HEK293 (cell line): ENCODE data around the gene ITGB2.
A peak's percentile ranks its signal among the peaks of the same experiment; 100 is the strongest.

Experiments used
- CTCF ChIA-PET: fragments of 350-600 bp; formaldehyde crosslinking; extraction: SDS; loops from one replicate; lab custom pipeline; 2021; ENCODE audit warnings: antibody characterized with exemption; lab: Yijun Ruan, JAX
- POLR2A ChIA-PET: fragments of 300-600 bp; formaldehyde crosslinking; extraction: SDS; loops from one replicate; lab custom pipeline; 2020; ENCODE audit warnings: antibody characterized with exemption, inconsistent platforms; lab: Yijun Ruan, JAX
- H3K27ac ChIP-seq: fragments of 200-500 bp; sonication (Bioruptor generic); 2 replicates; pipeline ENCODE4 v1.5.1; 2014; ENCODE audit warnings: low read depth, low read length, control low read depth, inconsistent platforms; ENCODE audit errors: extremely low read depth
- H3K36me3 ChIP-seq, 2 experiments: fragments of 200-500 bp in 1 of 2; sonication (Bioruptor generic) in 1 of 2; 1 replicate in 1 of 2; 2 replicates in 1 of 2; pipeline ENCODE4 v1.5.1; 2014 to 2017; ENCODE audit warnings: inconsistent platforms in 2 of 2, low read length in 2 of 2; ENCODE audit not compliant: control insufficient read depth in 2 of 2, insufficient read depth in 1 of 2
- H3K4me1 ChIP-seq: fragments of 200-500 bp; sonication (Bioruptor generic); 2 replicates; pipeline ENCODE4 v1.5.1; 2014; ENCODE audit warnings: mild to moderate bottlenecking, low read length, inconsistent platforms; ENCODE audit not compliant: control insufficient read depth, insufficient read depth
- H3K4me3 ChIP-seq: 2 replicates; pipeline ENCODE4 v1.5.1; 2011; ENCODE audit warnings: low read depth, mild to moderate bottlenecking, control low read depth, low read length, moderate library complexity
- H3K9me3 ChIP-seq: fragments of 200-500 bp; sonication (Bioruptor generic); 2 replicates; pipeline ENCODE4 v1.5.1; 2014; ENCODE audit warnings: low read depth, low read length, inconsistent platforms; ENCODE audit not compliant: control insufficient read depth, insufficient read depth
- KLF8 ChIP-seq: fragments of 450-650 bp; formaldehyde crosslinking; IDR thresholded peaks from 2 replicates; pipeline ENCODE4 v1.5.1; 2016; ENCODE audit warnings: missing biosample characterization, missing genetic modification characterization
- SP7 ChIP-seq: fragments of 450-650 bp; formaldehyde crosslinking; IDR thresholded peaks from 2 replicates; pipeline ENCODE4 v1.5.1; 2016; ENCODE audit warnings: missing biosample characterization, missing genetic modification characterization
- TRIM28 ChIP-seq: IDR thresholded peaks from 2 replicates; pipeline ENCODE4 v1.6.1; 2011; ENCODE audit warnings: low read length, control low read depth, borderline replicate concordance
- WT1 ChIP-seq: fragments of 450-650 bp; formaldehyde crosslinking; IDR thresholded peaks from 2 replicates; pipeline ENCODE4 v1.5.1; 2016; ENCODE audit warnings: missing biosample characterization, missing genetic modification characterization
- ZFP69B ChIP-seq: fragments of 450-650 bp; formaldehyde crosslinking; IDR thresholded peaks from 2 replicates; pipeline ENCODE4 v1.5.1; 2016; ENCODE audit warnings: missing biosample characterization, missing genetic modification characterization
- ZIC2 ChIP-seq: fragments of 450-650 bp; formaldehyde crosslinking; IDR thresholded peaks from 2 replicates; pipeline ENCODE4 v1.5.1; 2016; ENCODE audit warnings: missing biosample characterization, missing genetic modification characterization
- ZNF140 ChIP-seq: fragments of 450-650 bp; formaldehyde crosslinking; IDR thresholded peaks from 2 replicates; pipeline ENCODE4 v1.5.1; 2016; ENCODE audit warnings: missing biosample characterization, missing genetic modification characterization
- ZNF146 ChIP-seq: fragments of 450-650 bp; formaldehyde crosslinking; IDR thresholded peaks from 2 replicates; pipeline ENCODE4 v1.5.1; 2016; ENCODE audit warnings: missing biosample characterization, missing genetic modification characterization
- ZNF184 ChIP-seq: fragments of 450-650 bp; IDR thresholded peaks from 2 replicates; pipeline ENCODE4 v1.5.1; 2018; ENCODE audit warnings: missing biosample characterization, mild to moderate bottlenecking, missing genetic modification characterization
- ZNF266 ChIP-seq: fragments of 450-650 bp; formaldehyde crosslinking; IDR thresholded peaks from 2 replicates; pipeline ENCODE4 v1.5.1; 2016; ENCODE audit warnings: missing biosample characterization, missing genetic modification characterization, low read depth
- ZNF311 ChIP-seq: fragments of 450-650 bp; formaldehyde crosslinking; IDR thresholded peaks from 2 replicates; pipeline ENCODE4 v1.5.1; 2017; ENCODE audit warnings: missing biosample characterization, missing genetic modification characterization, borderline replicate concordance
- ZNF335 ChIP-seq: fragments of 450-650 bp; formaldehyde crosslinking; conservative IDR thresholded peaks from 2 replicates; pipeline ENCODE4 v1.5.1; 2016; ENCODE audit warnings: missing biosample characterization, missing genetic modification characterization
- ZNF341 ChIP-seq: fragments of 450-650 bp; formaldehyde crosslinking; IDR thresholded peaks from 2 replicates; pipeline ENCODE4; 2016; ENCODE audit warnings: low read depth, missing biosample characterization, missing genetic modification characterization
- ZNF488 ChIP-seq: fragments of 450-650 bp; formaldehyde crosslinking; IDR thresholded peaks from 2 replicates; pipeline ENCODE4 v1.5.1; 2016; ENCODE audit warnings: missing biosample characterization, missing genetic modification characterization
- ZNF600 ChIP-seq: fragments of 450-650 bp; formaldehyde crosslinking; IDR thresholded peaks from 2 replicates; pipeline ENCODE4 v1.5.1; 2016; ENCODE audit warnings: missing biosample characterization, missing genetic modification characterization
- ZNF623 ChIP-seq: fragments of 450-650 bp; formaldehyde crosslinking; IDR thresholded peaks from 2 replicates; pipeline ENCODE4 v1.5.1; 2016; ENCODE audit warnings: missing biosample characterization, missing genetic modification characterization
- ZNF629 ChIP-seq: fragments of 450-650 bp; formaldehyde crosslinking; IDR thresholded peaks from 2 replicates; pipeline ENCODE4 v1.5.1; 2017; ENCODE audit warnings: missing biosample characterization, missing genetic modification characterization
- ZNF639 ChIP-seq: fragments of 450-650 bp; formaldehyde crosslinking; IDR thresholded peaks from 2 replicates; pipeline ENCODE4 v1.5.1; 2016; ENCODE audit warnings: missing biosample characterization, missing genetic modification characterization
- ZNF654 ChIP-seq: fragments of 450-650 bp; formaldehyde crosslinking; IDR thresholded peaks from 2 replicates; pipeline ENCODE4 v1.5.1; 2016; ENCODE audit warnings: low read depth, missing biosample characterization, missing genetic modification characterization
- ZSCAN23 ChIP-seq: fragments of 450-650 bp; formaldehyde crosslinking; IDR thresholded peaks from 2 replicates; pipeline ENCODE4 v1.5.1; 2016; ENCODE audit warnings: missing biosample characterization, missing genetic modification characterization
- ZXDB ChIP-seq: fragments of 450-650 bp; formaldehyde crosslinking; IDR thresholded peaks from 2 replicates; pipeline ENCODE4 v1.5.1; 2016; ENCODE audit warnings: missing biosample characterization, missing genetic modification characterization
- TF ChIP-seq, protein P1 (sequence below): fragments of 450-650 bp; formaldehyde crosslinking; IDR thresholded peaks from 2 replicates; pipeline ENCODE4 v1.5.1; 2016; ENCODE audit warnings: missing biosample characterization, missing genetic modification characterization
- TF ChIP-seq, protein P2 (sequence below): fragments of 450-650 bp; IDR thresholded peaks from 2 replicates; pipeline ENCODE4 v1.5.1; 2018; ENCODE audit warnings: missing biosample characterization, missing genetic modification characterization
- TF ChIP-seq, protein P3 (sequence below): fragments of 450-650 bp; formaldehyde crosslinking; IDR thresholded peaks from 2 replicates; pipeline ENCODE4 v1.5.1; 2017; ENCODE audit warnings: missing biosample characterization, missing genetic modification characterization

Gene ITGB2

DNA sequence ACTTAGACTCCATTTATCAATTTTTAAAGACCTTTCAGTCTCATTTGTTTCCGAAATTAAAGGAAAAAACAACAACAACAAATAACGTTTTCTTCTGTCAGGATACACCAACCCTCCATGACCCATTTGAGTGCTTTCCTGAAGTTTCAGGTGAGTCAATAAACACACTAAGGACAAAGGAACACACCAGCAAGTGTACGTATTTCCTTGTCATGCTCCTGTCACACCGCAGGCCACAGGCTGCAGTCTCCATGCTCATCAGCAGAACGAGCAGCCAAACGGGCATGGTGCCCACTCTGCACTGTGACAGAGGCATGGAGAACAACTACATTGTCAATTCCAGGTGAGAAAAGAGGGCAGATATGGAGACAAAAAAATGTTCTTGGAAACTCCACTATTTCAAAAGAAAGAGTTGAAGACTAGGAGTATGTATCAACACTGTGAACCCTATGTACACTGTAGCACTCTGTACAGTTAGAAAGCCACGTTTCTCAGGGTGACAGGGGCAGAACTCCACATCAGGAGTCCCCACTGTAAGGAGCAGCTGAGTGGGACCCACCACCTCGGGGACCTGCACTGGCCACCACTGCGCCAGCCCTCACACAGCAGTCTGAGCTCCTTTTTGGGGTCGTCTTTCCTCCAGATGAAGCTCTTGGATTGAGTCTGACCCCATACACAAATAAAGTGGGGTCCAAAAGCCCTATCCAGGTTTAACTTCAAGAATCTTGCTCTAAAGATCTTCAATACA, 49.8 kb downstream of the ITGB2 start:
- Histone ChIP-seq H3K4me1 (peaks cover 28% of the 10 kb centered on the region), H3K4me3 (no peak overlapping the region), H3K9me3 (no peaks in the 10 kb centered on the region), H3K36me3 (peaks cover 0 to under 1% of the 10 kb centered on the region in 2 experiments; a peak in 2 of 3 replicates)
- ChIA-PET POLR2A (interaction anchor here (1.7 kb wide), 1 partner anchor 260 kb away, joined by 3 read pairs; no protein-coding TSS in a partner anchor), CTCF (interaction anchor here (0.6 to 1.0 kb wide), 2 partner anchors 57 to 163 kb away, joined by 3 to 7 read pairs; no protein-coding TSS in a partner anchor)
- TF ChIP-seq TRIM28 (peak; percentile 27; the same call in 1 of the 2 replicates), ZNF335 (tag by site-specific recombination) (no peak), ZFP69B (peak; percentile 62; the same call in 1 of the 2 replicates), ZNF488 (tag by site-specific recombination) (no peak), ZNF600 (0 out of 2 replicates have a peak, but pooled peaks have one; percentile 21)
- TF ChIP-seq, protein P1, sequence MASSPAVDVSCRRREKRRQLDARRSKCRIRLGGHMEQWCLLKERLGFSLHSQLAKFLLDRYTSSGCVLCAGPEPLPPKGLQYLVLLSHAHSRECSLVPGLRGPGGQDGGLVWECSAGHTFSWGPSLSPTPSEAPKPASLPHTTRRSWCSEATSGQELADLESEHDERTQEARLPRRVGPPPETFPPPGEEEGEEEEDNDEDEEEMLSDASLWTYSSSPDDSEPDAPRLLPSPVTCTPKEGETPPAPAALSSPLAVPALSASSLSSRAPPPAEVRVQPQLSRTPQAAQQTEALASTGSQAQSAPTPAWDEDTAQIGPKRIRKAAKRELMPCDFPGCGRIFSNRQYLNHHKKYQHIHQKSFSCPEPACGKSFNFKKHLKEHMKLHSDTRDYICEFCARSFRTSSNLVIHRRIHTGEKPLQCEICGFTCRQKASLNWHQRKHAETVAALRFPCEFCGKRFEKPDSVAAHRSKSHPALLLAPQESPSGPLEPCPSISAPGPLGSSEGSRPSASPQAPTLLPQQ (tag by site-specific recombination): peak; percentile 90
- TF ChIP-seq, all 188 proteins: peak for 4
- no peak overlapping the region for H3K27ac ChIP-seq

GRCh38 chr21:44869781-44870747, 50.6 kb downstream of the ITGB2 start:
- Histone ChIP-seq H3K4me3 (no peak overlapping the region), H3K36me3 (peaks cover 0 to 9% of the 10 kb centered on the region in 2 experiments; a peak in 2 of 3 replicates), H3K4me1 (peaks cover 28% of the 10 kb centered on the region), H3K9me3 (no peaks in the 10 kb centered on the region), H3K27ac (no peak overlapping the region; the same call in 1 of the 2 replicates)
- ChIA-PET CTCF (interaction anchor here (0.7 to 0.8 kb wide), 2 partner anchors 46 to 212 kb away, joined by 3 to 5 read pairs; partner anchors contain the start of gene KRTAP12-3), POLR2A (interaction anchor here (0.6 to 1.0 kb wide), 2 partner anchors 13 to 33 kb away, joined by 3 read pairs; no protein-coding TSS in a partner anchor)
- TF ChIP-seq, protein P2, sequence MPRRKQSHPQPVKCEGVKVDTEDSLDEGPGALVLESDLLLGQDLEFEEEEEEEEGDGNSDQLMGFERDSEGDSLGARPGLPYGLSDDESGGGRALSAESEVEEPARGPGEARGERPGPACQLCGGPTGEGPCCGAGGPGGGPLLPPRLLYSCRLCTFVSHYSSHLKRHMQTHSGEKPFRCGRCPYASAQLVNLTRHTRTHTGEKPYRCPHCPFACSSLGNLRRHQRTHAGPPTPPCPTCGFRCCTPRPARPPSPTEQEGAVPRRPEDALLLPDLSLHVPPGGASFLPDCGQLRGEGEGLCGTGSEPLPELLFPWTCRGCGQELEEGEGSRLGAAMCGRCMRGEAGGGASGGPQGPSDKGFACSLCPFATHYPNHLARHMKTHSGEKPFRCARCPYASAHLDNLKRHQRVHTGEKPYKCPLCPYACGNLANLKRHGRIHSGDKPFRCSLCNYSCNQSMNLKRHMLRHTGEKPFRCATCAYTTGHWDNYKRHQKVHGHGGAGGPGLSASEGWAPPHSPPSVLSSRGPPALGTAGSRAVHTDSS: no peak
- TF ChIP-seq ZNF341 (tag by site-specific recombination): no peak
- TF ChIP-seq ZIC2 (tag by site-specific recombination): no peak
- TF ChIP-seq ZNF311: no peak
- peak; percentile 31; the same call in 1 of the 2 replicates for TF ChIP-seq SP7 (tag by site-specific recombination)
- TF ChIP-seq ZNF335 (tag by site-specific recombination): no peak
- no peak for TF ChIP-seq ZNF140
- peak; percentile 55; the same call in 1 of the 2 replicates for TF ChIP-seq ZXDB
- TF ChIP-seq ZNF266: no peak
- TF ChIP-seq WT1 (tag by site-specific recombination): 0 out of 2 replicates have a peak, but pooled peaks have one; percentile 27
- TF ChIP-seq ZNF623 (tag by site-specific recombination): no peak
- TF ChIP-seq ZSCAN23 (tag by site-specific recombination): peak; percentile 71; the same call in 1 of the 2 replicates
- TF ChIP-seq ZNF184: no peak
- no peak for TF ChIP-seq ZNF639 (tag by site-specific recombination)
- TF ChIP-seq TRIM28: no peak
- TF ChIP-seq, protein P3, sequence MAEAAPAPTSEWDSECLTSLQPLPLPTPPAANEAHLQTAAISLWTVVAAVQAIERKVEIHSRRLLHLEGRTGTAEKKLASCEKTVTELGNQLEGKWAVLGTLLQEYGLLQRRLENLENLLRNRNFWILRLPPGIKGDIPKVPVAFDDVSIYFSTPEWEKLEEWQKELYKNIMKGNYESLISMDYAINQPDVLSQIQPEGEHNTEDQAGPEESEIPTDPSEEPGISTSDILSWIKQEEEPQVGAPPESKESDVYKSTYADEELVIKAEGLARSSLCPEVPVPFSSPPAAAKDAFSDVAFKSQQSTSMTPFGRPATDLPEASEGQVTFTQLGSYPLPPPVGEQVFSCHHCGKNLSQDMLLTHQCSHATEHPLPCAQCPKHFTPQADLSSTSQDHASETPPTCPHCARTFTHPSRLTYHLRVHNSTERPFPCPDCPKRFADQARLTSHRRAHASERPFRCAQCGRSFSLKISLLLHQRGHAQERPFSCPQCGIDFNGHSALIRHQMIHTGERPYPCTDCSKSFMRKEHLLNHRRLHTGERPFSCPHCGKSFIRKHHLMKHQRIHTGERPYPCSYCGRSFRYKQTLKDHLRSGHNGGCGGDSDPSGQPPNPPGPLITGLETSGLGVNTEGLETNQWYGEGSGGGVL: 0 out of 2 replicates have a peak, but pooled peaks have one; percentile 23
- no peak for TF ChIP-seq ZNF654 (tag by site-specific recombination)
- TF ChIP-seq KLF8 (tag by site-specific recombination): peak; percentile 19; the same call in 1 of the 2 replicates
- TF ChIP-seq ZNF629 (tag by site-specific recombination): 0 out of 2 replicates have a peak, but pooled peaks have one; percentile 42
- TF ChIP-seq ZNF146 (tag by site-specific recombination): no peak
